NOMO-1 (cell line): Measurements from ENCODE around the gene APIP.
A peak's percentile ranks its signal among the peaks of the same experiment; 100 is the strongest.

ENCODE experiments used
- DNase-seq, 2 experiments: peaks; one replicate each; lab custom pipeline; 2025; ENCODE audit not compliant: unreplicated experiment in 2 of 2; lab: John Stamatoyannopoulos, UW

Gene APIP, protein sequence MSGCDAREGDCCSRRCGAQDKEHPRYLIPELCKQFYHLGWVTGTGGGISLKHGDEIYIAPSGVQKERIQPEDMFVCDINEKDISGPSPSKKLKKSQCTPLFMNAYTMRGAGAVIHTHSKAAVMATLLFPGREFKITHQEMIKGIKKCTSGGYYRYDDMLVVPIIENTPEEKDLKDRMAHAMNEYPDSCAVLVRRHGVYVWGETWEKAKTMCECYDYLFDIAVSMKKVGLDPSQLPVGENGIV

DNA sequence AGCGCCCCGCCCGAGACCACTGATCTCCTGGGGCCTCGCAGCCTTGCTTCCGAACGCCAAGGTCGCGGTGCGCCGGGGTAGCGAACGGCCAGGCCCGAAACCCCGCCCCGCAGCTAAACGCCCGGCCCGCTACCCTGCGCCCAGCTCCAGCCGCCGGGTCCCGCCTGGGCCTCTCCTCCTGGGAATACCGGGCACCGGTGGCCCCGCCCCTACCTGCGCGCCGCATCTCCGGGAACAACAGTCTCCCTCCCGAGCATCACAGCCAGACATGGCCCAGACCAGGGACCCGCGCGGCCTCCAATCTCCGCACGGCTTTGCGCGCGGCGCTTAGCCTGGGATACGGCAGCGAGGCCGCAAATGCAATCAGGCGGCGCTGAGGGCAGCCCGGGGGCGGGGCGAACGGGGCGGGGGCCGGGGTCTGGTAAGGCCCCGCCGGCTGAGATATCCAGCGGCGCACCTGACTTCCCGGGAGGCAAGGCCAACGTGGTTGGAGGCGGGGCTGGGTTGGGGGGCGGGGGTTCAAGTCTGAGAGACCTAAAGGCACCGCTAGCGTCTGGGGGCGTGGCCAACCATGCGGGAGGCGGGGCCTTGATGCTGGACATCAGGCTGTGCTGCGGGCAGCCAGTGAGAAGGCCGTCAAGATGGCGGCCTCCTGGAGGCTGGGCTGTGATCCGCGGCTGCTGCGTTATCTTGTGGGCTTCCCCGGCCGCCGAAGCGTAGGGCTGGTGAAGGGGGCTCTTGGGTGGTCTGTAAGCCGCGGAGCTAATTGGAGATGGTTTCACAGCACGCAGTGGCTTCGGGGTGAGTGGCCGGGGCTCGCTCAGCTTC lies at the start of gene APIP, which contains the start of gene PDHX:
Gene APIP (minus strand): TSS at position 365 of the 828 bp plus-strand sequence. CDS start 95 bp downstream, at position 270.
Gene PDHX (plus strand): TSS at position 604 of the 828 bp plus-strand sequence. CDS start 38 bp downstream, at position 642.
- DNase-seq, result peak; percentile 87 to 93

DNA sequence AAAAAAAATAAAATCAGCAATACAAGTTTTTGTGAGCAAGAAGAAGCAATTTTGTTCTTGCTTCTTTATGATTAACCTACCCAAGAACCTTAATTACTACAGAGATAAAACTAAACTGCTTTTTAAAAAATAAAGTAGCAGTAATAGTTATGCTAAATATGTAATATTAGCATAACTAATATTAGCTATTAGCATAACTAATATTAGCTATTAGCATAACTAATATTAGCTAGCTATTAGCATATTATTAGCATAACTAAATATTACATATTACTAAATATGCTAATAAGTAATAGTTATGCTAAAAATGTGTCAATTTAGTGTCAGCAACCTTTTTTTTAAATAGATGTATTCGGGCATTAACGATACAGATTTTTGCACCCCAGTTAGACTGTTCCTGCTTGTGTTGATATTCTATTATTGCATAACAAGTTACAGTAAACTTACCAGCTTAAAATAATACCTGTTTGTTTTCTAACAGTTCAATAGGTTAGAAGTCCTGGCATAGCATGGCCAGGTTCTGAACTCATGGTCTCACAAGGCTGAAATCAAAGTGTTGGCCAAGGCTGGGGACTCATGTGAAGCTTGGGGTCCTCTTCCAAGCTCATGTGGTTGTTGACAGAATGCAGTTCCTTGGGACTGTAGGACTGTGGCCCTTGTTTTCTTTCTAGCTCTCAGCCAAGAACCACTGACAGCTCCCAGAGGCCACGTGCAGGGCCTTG lies 48.6 kb upstream of the APIP start:
- no peak for DNase-seq

DNA sequence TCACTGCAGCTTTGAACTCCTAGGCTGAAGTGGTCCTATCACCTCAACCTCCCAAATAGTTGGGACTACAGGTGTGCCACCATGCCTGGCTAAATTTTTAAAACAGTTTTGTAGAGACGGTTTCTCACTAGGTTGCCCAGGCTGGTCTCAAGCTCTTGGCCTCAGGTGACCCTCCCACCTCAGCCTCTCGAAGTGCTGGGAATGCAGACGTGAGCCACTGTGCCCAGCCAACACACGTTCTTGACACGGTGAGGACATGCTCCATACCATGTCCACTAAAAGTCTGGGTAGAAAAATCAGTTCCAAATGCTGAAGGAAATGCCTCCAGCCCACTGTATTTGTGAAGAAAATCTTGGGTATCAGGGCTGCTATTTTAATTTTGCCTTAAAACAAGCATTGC lies 47.2 kb upstream of the APIP start:
- no peak for DNase-seq

DNA sequence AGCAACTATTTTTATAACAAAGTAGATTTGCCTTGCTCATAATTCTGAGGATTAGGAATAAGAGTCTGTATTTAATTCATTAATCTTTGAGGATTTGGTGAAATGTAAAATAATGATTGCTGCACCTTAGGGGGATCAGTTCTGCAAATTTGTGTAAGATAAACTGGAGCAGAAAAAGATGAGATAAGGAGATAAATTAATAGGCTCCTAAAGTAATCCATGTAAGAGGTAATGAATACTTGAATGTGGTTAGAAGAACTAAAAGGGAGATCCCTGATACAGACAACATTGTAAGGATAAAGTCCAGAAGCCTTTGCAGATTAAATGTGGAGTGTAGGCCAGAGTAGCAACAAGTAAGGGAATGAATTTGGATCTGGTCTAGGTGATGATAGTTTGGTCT lies 45.9 kb upstream of the APIP start:
- no peak for DNase-seq

DNA sequence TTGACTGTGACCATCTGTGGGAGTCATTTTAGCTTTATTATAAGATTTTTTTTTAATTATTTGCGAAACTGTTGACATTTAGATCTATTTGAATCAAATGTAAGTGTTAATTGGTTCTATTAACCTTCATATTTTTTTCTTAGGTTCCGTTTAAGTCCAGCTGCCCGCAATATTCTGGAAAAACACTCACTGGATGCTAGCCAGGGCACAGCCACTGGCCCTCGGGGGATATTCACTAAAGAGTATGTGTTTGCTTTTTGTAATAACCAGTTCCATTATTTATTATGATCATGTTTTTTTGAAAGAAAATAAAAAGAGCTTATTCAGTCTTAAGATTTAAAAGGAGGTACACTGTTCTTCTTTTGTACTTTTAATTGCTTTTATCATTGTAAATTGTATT lies 44.1 kb upstream of the APIP start:
- no peak for DNase-seq

DNA sequence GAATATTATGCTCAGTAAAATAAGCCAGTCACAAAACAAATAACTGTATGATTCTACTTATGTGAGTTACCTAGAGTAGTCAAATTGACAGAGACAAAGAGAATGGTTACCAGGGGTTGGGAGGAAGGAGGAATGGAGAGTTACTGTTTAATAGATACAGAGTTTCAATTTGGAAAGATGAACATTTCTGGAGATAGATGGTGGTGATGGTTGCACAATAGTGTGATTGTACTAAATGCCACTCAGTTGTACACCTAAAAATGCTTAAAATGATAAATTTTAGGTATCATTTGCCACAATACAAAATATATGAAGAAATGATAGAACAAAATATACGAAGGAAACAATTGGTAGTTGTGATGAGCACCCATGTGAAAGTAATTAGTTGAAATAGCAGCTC lies 43.6 kb upstream of the APIP start:
- DNase-seq, result no peak

DNA sequence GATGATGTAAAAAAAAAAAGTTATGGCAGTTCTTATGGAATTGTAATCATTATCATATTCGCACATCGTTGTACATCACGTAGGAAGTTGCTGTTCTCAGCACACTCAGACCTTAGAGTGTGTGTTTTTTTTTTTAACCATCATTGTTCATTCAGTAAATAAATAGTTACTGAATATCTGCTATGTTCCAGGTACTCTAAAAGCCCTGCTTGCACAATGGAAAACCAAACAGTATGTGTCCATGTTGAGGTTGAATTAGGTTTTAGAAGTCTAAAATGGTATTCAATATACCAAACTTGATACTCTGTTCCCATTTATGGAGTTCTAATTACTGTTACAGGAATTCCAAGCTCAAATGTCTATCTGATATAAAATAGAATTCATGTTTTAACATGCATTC lies 41.4 kb upstream of the APIP start:
- no peak for DNase-seq

DNA sequence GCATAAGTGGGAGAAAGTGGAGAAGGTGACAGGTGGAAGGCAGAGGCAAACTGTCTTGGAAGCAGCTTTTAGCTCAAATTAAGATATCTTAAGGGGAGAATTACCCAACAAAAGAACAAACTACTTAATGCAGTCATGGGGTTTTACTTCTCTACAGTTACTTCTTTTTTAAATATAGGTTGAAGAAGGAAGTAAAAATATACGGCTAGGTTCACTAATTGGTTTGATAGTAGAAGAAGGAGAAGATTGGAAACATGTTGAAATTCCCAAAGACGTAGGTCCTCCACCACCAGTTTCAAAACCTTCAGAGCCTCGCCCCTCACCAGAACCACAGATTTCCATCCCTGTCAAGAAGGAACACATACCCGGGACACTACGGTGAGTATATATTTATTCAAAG lies 41.0 kb upstream of the APIP start:
- DNase-seq, result peak in 1 of 2 experiments; percentile 77

DNA sequence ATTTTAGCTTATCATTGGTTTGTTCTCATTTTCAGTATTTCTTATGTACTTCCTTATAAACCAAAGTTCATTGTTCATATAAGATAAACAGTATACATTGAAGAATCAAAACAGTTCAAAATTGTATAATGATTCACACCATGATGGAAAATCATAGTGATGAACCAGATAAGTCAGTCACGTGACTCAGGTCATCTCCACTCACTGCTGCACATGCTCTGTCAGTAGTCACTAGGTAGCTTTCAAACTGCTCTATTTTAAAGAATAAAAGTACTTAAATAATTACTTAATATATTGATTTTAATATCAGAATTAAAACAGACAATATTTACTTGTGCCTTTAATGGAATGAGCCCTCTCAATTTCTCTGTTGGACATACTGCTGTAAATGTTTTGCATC lies 37.8 kb upstream of the APIP start:
- DNase-seq, result no peak

DNA sequence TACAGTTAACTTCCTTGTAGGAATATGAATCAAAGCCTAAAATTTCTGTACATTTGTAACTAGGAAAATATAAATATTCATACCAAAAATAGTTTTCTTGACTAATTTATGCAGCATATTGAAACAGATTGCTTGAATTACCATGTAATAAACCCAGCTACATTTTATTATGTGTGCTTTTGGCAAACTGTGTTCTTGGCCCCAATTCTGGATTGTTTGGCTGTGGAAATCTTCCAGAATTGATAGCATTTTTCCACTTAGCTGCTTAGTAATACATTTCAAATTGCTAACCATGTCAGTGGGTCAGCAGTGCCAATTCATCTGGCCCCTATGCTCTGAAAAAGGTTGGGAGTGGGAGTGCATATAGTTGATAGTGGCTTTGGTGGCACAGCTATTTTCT lies 32.5 kb upstream of the APIP start:
- DNase-seq, result no peak

DNA sequence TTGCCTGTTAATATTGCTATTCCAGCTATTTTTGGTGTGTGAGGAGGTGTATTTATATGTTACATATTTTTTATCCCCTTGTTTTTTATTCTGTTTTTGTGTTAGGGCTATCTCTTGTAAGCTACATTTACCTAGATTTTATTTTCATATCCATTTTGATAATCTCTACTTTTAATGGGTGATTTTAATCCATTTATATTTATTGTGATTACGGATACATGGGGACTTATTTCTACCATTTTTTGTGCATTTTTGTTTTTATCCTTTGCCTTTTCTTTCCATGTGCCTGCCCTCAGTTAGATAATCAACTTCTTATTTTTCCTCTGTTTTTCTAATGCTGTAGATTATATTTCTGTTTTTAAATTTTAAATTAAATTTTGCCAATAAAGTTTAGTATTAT lies 28.5 kb upstream of the APIP start:
- DNase-seq, result no peak

DNA sequence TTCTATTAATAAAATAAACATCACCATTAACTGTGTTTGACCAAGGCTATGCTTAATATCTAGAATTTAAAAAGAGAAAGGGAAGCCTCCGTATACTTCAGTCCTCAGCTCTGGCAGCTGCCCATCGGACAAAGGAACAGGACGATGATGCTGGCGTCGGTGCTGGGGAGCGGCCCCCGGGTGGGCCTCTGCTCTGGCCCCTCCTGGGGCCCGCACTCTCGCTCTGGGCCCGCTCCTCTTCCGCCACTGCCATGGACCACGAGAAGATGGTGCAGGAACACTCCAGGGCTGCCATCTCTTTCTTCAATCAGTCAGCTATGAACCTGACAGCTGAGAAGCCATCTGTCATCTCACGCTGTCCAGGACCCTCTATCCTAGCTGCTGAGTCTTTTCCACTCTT lies 25.5 kb upstream of the APIP start:
- DNase-seq, result no peak

DNA sequence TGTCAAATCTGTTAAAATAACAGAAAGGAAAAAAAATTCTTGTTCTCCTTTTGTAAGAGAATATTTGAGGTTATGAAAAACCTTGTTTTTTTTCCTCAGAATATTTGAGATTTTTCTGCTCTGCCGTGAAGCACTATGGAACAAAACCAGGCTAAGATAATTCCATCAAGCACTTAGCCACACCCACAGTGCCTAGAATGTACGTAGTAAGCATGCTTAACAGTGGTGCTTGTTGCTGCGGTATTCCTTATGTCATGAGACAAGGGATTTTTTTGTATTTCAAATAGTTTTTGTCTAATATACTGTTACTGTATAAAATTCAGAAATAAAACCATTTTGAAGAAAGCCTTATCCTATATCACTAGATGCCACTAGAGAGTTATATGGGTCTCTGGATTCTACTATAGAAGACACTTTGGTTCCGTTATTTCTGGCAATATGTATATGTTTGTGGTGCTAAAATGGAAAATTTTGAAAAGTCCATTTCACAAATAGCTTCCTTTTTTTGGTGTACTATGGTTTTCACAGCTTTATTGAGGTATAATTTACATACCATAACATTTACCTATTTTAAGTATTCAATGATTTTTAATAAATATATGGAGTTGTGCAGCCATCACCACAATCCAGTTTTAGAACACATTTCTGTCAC lies 24.0 kb upstream of the APIP start:
- no peak for DNase-seq

DNA sequence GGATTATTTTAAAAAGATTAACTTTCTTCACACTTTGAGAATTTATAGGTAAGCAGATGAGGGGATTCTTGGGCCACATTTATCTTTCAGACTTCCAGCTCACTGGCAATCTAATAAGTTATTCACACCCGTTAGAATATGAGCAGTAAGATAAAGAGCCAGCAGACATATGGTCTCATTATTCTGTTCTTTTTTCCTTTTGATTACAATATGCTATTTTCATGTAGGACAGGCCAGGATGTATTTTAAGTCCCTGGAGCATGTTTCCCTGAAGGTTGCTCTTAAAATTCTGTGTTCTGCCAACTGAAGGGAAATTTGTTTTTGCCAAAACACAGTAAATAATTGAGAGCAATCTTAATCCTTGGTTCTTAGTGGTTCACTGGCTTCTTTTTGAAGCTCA lies 22.4 kb upstream of the APIP start:
- DNase-seq, result no peak

DNA sequence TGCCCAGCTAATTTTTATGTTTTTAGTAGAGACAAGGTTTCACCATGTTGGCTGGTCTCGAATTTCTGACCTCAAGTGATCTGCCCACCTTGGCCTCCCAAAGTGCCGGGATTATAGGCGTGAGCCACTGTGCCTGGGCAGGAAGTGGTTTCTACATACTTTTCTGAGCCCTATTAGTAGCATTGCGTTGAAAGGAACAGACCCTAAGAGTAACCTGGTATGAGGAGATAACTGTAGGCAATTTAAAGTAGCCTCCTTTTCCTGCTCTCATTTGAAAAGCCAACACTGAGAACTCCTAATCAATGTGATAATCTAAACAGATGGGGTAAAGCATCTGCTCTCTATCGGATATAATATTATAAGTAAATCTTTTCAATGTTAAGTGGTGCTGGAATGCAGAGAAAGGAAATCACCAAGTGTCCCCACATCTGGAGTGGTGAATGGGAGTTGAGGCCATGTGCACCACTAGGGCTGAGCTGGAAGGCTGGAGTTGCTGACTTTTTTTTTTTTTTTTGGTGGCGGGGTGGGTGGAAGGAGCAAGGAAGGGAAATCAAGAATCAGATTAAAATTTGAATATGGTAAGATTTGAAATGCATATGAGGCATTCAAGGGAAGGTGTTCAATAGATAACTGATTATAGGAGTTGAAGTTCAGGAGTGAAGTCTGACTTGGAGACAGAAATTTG lies 20.9 kb upstream of the APIP start:
- DNase-seq, result no peak

DNA sequence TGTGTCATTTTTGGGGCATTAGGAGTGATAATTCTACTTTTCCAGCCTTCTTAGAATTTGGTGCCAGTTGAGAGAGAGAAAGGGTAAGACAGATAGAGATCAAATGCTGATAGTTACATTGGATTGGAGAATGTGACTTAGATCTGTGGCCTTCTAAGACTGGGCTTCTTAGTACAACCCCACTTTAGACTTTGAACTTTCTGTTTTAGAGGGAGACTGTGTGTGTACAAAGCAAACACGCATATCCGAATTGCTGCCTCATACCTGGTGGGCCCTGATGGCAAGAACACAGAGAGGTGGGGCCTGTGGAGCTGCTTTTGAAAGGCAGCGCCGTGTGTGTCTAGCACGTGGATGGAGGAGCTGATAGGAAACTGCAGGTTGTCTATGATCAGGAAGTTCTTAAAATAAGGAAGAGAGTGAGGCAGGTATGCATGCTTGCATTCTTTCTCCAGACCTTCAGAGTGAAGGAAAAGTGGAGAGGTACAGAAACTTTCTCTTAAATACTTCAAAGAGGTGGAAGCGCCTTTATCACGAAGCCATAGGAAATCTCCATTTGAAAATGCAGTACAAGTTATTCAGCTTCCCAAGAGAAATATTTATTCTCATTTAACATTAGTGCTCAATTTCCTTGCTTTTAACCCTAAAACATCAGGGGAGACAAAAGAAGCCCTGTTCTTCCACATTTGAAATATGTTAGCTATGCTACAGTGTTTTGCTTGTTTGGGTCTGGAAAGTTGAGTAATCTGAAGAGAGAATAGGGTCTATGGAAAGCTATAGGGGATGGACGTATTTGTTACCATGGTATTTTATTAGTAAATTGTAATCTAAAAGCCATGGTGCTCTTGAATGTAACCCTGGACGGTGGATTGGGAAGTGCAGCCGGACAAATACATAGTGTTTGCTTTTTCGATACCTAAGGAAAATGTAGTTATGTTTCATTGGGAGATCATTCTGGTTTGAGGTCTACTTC lies 13.9 kb upstream of the APIP start:
- DNase-seq, result no peak

DNA sequence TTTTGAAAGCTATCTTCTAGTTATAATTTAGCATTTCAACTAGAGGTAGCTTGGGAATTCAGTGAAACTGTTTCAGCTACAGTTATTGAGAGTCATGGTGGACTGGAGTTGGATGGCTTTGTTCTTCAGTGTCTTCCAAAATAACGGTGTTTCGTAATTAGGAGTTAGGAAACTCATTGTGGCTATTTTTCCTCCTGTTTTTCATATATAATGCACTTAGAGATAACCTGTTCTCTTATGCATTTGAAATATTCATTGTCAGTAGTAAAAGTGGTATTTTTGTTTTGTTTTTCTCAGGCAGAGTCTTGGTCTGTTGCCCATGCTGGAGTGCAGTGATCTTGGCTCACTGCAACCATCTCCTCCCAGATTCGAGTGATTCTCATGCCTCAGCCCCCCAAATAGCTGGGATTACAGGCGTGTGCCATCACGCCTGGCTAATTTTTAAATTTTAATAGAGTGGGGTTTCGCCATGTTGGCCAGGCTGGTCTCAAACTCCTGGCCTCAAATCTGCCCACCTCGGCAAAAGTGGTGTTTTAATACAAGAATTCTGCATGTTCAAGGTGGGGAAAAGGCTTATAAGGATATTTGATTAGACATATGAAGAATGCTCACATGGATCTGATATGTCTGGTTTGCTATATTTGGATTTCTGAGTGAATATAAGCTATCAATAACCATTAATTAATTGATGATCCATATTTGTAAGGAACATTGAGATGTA lies 12.9 kb upstream of the APIP start:
- no peak for DNase-seq

DNA sequence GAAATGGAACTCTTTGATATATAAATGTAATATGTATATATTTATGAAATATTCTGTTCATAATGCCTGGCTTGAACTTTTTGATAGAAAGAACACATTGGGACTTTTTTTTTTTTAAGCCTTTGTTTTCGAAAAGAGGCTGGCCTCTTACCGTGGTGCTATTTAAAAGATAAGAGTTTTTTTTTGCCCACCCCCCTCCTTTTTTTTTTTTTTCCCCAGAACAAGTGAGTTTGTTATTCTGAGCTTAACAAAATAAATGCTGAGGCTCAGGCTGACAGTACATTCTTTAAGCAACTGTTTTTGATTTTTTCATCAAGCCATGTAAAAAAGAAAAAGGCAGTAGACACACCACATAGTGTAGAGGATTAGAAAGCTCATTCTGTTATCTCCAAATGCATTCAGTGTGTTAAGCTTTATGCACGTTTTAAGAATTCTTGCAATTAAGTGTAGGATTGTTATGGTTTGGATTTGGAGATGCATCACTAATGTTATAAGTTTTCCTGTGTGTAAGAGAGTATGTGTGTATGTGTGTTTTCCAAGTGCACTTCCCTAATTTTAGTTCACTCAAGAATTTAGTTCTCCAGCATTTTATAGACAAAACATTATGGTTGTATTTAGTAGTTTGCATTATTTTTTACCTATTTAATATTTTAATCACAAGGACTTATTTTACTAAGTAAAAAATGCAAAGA lies 12.2 kb upstream of the APIP start:
- DNase-seq, result no peak
